Measurements from ENCODE around the gene ART5. TPM values are rescaled to one million over a fixed set of nuclear protein-coding genes. Genes with fewer than 3 reads are reported as not detected.
"Not testable (repeated sequence)": the region's sequence is repeated elsewhere in the genome, so short reads cannot be mapped to it uniquely, and the experiment has no call there.

The ART5 gene
- total RNA-seq, 1 donor from 2014 or later: not detected

DNA sequence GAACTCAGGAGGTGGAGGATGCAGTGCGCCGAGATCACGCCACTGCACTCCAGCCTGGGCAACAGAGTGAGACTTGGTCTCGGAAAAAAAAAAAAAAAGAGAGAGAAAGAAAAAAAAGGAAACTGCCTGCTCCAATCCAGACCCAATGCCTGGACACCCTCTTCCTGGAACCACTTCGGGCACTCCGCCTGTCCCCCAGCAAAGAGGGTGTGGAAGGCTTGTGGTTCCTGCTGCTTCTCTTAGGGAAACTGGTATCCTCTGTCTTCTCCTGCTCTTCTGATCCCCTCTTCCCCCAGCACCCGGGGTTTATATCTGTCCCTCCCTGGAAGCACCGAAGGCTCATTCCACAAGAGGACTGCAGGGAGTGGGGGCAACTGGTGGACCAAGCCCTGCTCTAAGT is 16.5 kb upstream of the ART5 start:
- intact Hi-C loops (cut with micrococcal nuclease): no loop called here

DNA sequence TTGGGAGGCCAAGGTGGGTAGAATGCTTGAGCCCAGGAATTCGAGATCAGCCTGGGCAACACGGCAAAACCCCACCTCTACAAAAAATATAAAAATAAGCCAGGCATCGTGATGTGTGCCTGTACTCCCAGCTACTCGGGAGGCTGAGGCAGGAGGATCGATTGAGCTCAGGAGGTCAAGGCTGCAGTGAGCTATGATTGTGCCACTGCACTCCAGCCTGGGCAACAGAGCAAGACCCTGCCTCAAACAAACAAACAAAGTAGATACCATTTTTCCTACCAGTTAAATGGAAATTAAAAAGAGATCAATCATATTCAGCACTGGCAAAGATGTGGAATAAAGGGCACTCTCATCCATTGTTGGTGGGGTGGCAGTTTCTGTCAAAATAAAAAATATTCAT is 15.5 kb upstream of the ART5 start:
- intact Hi-C loops (cut with micrococcal nuclease): not testable (repeated sequence)

DNA sequence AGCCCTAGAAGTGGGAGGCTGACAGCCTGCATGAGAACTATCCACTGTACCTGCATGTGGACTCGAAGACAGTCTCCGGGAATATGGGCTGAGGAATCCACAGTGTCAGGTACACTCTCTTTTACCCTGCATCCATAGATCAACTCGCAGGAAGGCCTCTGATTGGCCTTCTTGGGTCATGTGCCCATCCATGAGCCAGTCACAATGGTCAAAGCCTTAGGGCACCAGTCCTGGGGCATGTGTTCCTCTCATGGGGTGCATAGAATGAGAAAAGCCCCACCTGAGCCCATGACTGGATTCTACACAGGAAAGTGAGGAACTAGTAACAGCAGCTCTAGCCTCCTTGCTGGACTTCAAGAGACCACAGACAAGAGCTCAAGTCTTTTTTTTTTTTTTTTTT is 13.8 kb upstream of the ART5 start:
- intact Hi-C loops (cut with micrococcal nuclease): no loop called here

DNA sequence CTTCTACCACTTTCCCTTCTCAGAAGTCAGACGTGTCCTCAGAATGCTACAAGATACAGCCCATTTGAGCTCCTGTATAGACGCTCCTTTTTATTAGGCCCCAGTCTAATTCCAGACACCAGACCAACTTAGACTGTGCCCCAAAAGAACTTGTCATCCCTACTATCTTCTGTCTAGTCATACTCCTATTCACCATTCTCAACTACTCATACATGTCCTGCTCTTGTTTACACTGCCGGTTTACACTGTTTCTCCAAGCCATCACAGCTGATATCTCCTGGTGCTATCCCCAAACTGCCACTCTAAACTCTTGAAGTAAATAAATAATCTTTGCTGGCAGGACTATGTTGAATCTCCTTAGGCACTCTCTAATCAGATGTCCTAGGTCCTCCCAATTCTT is 10.7 kb upstream of the ART5 start:
- intact Hi-C loops (cut with micrococcal nuclease): not testable (repeated sequence)

DNA sequence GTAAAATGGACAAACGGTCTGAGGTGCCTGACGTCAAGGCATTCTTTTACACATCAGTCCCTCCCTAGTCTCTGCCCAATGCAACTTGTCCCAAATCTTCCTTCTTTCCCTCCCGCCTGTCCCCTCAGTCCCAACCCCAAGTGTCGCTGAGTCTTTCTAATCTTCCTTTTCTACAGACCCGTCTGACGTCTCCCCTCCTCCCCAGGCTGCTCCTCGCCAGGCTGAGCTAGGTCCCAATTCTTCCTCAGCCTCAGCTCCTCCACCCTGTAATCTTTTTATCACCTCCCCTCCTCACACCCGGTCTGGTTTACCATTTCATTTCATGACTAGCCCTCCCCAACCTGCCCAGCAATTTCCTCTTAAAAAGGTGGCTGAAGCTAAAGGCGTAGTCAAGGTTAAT is 7.6 kb upstream of the ART5 start:
- intact Hi-C loops (cut with micrococcal nuclease): not testable (repeated sequence)

DNA sequence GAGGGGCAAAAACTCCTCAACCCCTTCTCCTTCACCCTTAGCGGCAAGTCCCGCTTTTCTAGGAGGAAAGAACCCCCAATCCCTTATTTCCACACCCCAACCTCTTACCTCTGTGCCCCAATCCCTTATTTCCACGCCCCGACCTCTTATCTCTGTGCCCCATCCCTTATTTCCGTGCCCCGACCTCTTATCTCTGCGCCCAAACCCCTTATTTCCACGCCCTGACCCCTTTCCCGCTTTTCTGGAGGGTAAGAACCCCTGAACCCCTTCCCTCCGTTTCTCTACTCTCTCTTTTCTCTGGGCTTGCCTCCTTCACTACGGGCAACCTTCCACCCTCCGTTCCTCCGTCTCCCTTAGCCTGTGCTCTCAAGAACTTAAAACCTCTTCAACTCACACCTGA is 7.1 kb upstream of the ART5 start:
- intact Hi-C loops (cut with micrococcal nuclease): not testable (repeated sequence)

DNA sequence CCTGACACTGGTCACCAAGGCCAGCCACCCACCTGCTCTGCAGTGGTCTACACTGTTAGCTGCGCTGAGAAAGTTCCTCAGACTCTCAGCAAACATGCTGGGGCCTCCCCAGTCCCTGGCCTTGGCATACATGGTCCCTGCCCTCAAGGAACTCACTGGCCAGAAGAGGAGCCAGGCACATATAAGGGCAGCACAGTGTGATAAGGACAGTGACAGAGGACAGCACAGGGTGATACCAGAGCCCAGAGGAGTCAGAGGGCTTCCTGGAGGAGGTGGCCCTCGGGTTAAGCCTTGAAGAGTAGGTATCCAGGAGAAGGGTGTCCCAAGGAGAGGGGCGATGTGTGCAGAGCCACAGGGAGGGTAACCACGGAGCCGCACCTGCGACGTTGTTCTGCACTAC is 3.8 kb upstream of the ART5 start:
- intact Hi-C loops (cut with micrococcal nuclease): no loop called here

DNA sequence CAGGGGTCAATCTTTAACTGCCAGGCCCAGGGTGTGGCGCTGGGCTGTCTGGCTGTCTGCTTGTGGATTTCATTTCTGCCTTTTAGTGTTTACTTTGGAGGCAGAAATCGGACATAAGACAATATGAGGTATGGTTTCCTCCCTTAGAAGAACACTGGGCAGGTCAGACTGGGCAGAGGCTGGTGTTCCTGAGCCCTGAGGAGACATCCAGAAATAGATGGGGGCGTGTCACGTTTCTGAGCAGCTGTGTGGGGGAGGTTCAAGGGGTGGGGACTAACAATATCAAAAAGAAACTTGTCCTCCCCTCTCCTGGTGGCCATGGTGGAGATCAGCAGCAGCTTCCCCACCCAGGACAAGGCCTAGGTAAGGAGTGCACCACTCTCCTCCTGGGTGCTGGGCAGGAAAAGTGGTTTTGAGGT is 3.0 kb upstream of the ART5 start, which contains the start of gene ART1:
Gene ART1 (plus strand): TSS at position 312 of the 419 bp plus-strand sequence. CDS start 14,086 bp downstream, outside the sequence.
- intact Hi-C loops (cut with micrococcal nuclease): no loop called here

DNA sequence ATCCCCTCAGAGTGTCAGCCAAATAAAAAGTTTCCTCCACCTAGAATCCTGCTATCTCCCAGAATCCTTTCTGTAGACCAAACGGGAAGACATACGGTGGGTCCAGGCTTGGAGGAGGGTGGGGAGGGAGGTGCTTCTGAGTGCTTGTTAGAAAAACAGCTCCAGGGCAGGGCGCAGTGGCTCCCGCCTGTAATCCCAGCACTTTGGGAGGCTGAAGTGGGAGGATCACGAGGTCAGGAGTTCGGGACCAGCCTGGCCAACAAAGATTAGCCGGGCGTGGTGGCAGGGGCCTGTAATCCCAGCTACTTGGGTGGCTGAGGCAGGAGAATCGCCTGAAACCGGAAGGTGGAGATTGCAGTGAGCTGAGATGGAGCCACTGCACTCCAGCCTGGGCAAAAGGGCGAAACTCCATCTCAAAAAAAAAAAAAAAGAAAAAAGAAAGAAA is 1.3 kb upstream of the ART5 start:
- intact Hi-C loops (cut with micrococcal nuclease): not testable (repeated sequence)

DNA sequence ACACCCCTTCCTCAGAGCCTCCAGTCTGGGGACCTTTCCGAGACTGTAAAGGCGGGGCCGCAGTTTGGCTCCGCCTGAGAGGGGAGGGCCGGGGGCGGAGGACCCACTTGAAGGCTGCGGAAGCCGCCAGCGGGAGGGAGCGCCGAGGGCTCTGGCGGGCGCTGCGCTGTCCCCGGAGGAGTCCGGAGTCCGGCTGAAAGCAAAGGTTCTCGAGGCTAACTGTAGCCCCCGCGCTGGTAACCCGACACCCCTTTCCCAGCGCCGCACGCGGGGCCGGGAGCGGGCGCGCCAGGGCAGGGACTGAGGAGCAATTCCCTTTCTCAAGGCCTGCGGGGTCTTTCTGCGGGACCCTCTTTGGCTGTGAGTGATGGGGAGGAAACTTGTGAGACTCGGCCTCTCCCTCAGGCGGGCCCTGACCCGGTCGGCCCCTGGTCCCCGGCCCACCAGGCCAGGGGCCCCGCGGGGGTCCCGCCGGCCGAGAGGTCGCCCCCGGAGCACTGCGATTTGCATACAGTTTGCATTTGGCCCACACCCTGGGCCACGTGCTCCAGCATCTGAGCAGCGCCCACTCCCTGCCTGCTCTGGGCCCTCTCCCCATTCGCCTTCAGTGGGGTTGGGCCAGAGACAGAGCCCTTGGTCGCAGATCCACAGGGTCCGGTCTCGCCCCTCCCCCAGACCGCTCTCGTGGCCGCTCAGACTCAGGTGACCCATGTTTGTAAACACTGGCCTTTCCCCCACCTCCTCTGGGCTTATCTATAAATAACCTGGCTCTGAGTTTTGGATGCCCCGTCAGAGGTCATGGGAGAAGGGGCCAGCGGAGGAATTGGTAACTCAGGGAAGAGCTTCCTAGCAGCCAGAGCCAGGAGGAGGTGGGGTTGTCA is 519 bp upstream of the ART5 start:
- intact Hi-C loops (cut with micrococcal nuclease): no loop called here

DNA sequence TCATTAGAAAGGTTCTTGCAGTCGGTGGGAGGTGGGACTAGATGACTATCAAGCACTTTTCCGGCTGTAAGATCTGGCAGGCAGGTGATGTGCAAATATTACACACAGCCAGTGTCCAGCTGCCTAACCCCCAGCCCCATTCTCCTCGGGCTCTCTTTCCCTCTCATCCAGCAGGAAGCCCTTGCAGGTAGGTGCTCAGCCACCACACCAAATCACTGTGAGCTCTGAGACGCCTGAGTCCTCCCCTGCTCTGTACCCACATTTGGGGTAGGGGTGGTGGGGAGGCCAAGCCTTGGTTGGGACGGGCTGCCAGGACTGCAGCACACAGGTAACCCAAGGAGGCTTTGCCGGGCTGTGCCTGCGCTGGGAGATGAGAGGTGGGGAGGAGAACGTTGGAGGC is 601 bp downstream of the ART5 start:
- intact Hi-C loops (cut with micrococcal nuclease): no loop called here

DNA sequence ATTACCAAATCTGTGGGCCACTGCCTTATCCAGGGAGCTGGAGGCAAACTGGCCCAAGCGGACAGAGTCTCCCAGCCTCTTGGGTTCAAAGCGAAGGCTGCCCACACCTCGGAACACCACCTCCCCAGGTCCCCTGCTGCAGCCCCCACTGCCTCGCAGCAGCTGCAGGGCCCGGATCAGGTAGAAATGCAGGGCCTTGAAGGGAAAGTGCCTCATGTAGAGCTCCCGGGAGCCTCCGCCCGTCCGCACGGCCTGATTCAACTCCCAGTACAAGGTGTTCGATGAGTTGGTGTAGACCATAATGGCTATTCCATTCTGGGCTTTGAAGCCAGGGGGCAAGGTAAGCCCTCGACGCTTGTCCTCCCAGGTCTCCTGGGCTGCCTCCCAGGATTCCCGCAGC is 2.0 kb downstream of the ART5 start:
- intact Hi-C loops (cut with micrococcal nuclease): no loop called here

DNA sequence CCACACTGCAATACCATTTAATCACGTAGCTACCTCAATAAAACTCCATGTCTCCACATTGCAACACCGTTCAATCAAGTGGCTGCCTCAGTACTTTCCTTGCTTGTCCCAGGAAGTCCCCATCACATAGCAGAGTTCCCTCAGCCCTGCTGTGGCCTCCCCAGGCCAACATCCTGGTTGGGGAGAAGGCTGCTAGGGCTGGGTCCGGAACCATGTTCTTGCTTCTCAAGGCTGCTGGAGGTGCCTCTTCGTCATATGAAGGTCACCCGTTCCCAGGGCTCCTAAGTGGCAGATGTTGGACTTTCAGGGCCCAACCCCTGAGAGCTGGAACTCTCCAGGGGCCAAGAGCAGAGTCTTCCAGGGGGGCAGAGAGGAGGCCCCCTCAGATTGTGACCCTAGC is 3.3 kb downstream of the ART5 start:
- intact Hi-C loops (cut with micrococcal nuclease): no loop called here

DNA sequence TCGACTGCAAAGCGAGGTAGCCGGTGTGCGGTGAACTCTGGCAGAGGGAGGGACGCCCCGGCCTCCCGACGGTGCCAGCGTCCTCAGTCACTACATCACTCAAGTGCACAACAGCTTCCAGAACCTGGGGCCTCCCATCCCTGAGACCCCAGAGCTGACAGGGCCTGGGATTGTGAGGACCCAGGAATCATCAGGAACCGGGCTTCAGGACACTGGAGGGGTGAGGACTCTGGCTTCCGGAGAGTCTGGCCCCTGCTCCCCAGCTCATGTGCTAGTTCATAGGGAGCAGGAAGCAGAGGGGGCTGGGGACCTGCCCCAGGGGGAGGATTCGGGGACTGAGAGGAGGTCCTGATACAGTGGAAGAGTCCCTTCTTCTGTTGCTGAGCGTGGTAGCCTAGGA is 4.6 kb downstream of the ART5 start:
- intact Hi-C loops (cut with micrococcal nuclease): no loop called here

DNA sequence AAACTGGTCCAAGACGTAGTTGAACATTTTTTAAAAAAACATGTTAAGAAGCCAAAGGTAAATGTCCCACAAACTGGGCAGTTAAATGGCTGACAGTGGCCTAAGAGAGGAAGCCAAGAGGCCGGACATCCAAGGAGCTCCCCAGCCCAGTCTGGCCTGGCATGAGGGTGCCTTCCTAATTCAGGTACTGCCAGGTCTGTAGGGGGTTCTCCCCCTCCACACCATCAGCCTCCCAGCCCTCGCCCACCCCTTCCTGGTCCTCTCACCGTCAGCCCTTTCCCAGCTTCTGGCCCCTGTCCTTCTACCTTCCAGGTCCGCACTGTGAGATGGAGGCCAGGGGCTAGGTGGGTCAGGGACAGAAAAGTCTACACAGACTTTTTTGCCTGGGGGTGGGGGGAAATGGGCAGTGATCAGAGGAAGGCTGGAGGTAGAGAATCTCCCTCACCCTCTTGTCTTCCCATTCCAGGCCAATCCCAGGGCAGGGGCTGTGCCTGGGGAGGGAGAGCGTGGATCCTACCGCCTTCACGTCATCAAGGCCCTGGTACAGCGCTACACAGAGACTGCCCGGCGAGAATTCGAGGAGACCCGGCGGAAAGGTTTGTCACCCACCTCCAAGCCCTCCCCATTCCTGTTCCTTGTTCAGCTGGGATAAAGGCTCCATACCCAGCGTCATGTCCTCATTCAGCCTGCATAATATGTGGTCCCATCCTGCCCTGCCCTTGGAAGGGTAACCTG is 6.0 kb downstream of the ART5 start:
- intact Hi-C loops (cut with micrococcal nuclease): no loop called here

DNA sequence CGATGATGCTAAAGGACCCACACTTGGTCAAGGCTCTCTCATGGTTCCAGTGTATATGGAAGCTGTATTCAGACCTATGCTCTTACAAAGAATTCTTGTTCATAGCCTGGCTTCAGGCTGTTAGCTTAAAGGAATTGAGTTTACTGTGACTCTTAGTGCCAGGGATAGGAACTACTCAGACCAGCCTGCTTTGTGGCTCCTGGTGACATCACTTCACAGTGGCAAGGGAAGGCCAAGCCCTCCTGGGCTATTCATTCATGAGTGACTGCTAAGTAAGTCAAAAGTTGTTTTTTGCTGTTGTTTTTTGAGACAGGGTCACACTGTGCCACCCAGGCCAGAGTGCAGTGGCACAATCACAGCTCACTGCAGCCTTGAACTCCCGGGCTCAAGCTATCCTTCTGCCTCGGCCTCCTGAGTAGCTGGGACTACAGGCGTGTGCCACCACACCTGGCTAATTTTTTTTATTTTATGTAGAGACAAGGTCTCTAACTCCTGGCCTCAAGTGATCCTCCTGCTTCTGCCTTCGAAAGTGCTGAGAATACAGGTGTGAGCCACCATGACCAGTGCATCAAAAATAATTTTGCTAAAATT is 9.6 kb downstream of the ART5 start:
- intact Hi-C loops (cut with micrococcal nuclease): no loop called here

DNA sequence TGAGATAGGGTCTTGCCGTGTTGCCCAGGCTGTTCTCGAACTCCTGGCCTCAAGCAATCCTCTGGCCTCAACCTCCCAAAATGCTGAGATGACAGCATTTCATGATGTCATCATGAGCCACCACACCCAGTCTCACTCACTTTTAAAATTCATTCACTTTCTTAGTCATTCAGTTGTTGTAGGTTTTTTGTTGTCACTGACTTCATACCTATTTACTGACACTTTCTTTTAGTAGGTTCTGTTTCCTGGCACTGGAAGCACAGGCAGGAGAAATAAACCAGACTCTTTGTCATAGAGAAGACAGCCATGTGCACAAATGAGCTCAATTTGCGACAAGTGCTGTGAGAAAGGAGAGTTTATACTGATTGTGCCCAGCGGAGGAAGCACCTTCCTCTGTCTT is 10.5 kb downstream of the ART5 start:
- intact Hi-C loops (cut with micrococcal nuclease): no loop called here

DNA sequence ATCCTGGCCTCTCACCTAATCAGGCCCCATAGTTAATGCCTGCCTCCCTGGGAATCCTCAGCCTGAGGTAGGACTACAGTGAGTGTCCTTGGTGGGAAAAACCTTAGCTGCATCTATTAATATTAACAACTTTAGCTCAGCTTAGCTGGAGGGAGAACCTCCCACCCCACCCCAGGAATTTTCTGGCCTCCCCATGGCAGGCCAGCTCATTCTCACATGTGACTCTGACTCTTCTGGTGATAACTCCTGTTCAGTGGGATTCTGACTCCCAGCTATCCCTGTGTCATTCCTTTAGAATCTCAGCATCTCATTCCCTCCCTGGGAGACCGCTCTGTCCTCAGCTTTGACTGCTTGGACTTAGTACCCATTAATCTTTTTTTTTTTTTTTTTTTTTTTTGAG is 14.5 kb downstream of the ART5 start:
- intact Hi-C loops (cut with micrococcal nuclease): no loop called here

DNA sequence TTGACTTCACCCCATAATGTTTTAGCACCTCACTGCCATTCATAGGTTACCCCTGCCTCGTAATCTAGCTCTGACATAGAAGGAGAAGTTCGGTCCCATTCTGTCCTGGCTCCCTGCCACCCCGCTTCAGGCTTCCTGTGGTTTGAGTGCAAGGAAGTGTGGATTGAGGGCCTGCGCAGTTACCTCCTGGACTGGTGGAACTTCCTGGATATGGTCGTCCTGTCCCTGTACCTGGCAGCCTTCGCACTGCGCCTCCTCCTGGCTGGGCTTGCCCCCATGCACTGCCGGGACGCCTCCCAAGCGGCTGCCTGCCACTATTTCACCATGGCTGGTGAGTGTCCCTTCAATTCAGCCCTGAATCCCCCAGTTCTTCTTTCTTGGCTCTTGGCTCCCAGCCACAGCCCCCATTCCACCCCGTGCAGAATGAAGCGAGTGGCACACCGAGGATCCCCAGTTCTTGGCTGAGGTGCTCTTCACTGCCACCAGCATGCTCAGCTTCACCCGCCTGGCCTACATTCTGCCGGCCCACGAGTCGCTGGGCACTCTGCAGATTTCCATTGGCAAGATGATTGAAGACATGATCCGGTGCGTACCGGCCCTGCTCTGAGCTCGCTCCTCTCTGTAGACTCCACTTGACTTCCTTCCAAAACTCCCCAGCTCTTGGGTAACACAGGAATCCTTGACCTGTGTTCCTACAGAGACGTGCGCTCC is 15.4 kb downstream of the ART5 start:
- intact Hi-C loops (cut with micrococcal nuclease): no loop called here

DNA sequence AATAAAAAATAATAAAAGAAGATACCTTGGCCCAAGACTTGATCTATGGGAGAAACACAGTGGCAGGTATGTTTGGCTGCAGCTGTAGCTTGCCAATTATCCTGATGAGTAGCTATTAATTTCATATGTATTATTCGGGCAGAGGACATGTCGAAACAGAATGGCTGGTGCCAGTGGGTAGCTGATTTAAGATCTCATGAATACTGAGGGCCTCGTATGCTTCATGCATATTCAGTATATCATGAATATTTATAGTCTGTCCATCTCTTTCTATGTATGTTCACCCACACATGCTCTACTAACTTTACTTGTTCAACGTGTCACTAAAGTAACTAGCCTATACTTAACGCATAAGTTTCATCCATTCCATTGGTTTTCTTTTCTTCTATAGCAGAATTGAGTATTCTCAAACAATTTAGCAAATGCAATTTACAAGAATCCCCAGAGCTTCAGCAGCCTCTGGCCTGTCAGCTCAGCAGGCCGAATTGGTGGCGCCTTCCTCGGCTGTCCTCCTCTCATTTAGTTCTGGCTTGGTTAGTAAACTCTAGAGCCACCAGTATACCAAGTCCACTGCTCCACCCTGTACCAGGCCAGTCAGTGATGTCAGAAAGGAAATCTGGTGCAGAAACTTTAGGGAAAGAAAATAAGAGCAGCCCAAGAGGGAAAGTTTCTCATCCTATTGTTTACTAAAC is 17.9 kb downstream of the ART5 start:
- intact Hi-C loops (cut with micrococcal nuclease): no loop called here

DNA sequence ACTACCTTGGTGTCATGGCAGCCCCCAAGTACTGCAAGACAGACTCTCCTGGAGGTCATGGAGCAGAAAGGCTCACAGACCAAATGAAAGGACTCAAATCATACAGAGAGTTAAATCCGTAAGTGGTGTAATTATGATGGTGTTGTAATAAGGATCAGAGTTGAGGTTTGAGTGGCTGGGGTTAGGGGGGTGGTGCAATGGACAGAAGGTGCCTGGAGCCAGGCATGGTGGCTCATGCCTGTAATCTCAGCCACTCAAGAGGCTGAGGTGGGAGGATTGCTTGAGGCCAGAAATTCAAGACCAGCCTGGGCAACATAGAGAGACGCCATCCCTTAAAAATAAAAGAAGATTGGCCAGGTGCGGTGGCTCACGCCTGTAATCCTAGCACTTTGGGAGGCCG is 18.7 kb downstream of the ART5 start:
- intact Hi-C loops (cut with micrococcal nuclease): no loop called here
